Measurements from ENCODE around the gene SPTSSB.

DNA sequence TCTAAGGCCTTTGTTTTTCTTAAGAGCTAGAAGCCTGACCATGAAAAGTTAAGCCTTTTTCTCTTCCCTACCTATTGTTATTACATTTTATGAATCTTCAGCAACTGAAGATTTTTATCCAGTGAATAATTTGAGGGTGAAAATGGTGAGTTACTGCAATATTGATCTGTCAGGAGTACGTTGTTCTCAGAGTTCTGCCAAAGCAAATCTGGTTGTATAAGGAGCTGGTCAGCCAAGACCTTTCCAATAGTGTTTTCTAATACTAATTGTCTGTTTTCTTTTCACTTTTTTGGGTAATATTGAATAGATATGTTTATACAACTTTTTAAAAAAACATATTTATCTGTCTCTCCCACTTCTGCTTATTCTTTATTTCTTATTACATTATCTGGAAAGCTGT, 15.0 kb downstream of the SPTSSB start:
- TF ChIP-seq, protein P1, sequence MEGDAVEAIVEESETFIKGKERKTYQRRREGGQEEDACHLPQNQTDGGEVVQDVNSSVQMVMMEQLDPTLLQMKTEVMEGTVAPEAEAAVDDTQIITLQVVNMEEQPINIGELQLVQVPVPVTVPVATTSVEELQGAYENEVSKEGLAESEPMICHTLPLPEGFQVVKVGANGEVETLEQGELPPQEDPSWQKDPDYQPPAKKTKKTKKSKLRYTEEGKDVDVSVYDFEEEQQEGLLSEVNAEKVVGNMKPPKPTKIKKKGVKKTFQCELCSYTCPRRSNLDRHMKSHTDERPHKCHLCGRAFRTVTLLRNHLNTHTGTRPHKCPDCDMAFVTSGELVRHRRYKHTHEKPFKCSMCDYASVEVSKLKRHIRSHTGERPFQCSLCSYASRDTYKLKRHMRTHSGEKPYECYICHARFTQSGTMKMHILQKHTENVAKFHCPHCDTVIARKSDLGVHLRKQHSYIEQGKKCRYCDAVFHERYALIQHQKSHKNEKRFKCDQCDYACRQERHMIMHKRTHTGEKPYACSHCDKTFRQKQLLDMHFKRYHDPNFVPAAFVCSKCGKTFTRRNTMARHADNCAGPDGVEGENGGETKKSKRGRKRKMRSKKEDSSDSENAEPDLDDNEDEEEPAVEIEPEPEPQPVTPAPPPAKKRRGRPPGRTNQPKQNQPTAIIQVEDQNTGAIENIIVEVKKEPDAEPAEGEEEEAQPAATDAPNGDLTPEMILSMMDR (IDR thresholded peaks at IDR 0.05) = no peak
- no peak for TF ChIP-seq POLR2A (IDR thresholded peaks at IDR 0.05)

Measured in lower leg skin (tissue), 3 donors.